Measurements from ENCODE around the gene FAM228B.

- TF ChIP-seq EZH2 (IDR thresholded peaks at IDR 0.05) (no peak), POLR2AphosphoS5 (IDR thresholded peaks at IDR 0.05; ENCODE audit: borderline replicate concordance, low read depth, low read length) (no peak), FOXP2 (optimal IDR thresholded peaks at IDR 0.05; ENCODE audit: control extremely low read depth, extremely low read length, insufficient read depth) (no peak)
Measured at GRCh38 chr2:24107336-24107735, 15.9 kb upstream of the FAM228B start.

Data from SK-N-MC (cell line).